ENCODE measurements around the gene FBXW9.
"Not testable (repeated sequence)": the region's sequence is repeated elsewhere in the genome, so short reads cannot be mapped to it uniquely, and the experiment has no call there.

The FBXW9 gene

DNA sequence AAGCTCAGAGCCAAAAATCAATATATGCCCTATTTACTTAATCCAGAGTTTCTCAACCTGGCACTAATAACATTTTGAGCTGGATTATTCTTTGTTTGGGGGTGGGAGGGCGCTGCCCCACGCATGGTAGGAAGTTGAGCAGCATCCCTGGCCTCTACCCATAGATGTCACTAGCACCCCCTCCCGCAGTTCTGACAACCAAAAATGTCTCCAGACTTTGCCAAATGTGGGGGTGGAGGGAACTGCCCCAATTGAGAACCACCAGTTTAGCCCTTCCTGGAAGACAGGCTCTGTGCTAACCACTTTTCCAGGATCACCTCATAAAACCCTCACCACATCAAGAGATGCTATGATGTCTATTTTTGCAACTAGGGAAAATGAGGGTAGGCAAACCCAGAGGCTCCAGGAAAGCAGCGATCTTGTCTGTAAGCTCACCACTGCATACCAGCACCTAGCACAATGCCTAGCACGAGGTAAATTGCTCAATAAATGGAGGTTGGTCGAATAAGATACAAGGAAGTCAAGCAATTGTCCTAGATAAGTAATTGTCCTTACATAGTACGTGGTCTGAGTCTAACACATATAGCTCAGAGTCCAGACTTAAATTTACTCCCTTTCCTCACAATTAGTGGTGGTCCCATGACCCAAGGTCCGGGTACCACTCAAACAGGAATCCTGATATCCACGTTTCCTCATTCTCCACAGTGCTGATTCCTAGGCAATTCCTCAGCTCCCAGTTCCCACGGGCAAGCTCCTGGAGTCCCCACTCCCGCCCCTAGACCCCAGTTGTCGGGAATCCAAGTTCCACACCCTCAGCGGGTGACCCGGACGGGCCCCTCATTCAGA is 37.2 kb upstream of the FBXW9 start:
- peak overlapping the region; percentile 86 for H3K4me3 ChIP-seq (ENCODE audit: low read depth, low read length)
- peak; percentile 77 for DNase-seq (ENCODE audit: low read depth)
- no peak for TF ChIP-seq MYC (IDR thresholded peaks at IDR 0.05; ENCODE audit: low read depth, low read length)
- TF ChIP-seq, protein P1, sequence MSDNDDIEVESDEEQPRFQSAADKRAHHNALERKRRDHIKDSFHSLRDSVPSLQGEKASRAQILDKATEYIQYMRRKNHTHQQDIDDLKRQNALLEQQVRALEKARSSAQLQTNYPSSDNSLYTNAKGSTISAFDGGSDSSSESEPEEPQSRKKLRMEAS (IDR thresholded peaks at IDR 0.05; ENCODE audit: low read depth, low read length): no peak
- TF ChIP-seq, protein P2, sequence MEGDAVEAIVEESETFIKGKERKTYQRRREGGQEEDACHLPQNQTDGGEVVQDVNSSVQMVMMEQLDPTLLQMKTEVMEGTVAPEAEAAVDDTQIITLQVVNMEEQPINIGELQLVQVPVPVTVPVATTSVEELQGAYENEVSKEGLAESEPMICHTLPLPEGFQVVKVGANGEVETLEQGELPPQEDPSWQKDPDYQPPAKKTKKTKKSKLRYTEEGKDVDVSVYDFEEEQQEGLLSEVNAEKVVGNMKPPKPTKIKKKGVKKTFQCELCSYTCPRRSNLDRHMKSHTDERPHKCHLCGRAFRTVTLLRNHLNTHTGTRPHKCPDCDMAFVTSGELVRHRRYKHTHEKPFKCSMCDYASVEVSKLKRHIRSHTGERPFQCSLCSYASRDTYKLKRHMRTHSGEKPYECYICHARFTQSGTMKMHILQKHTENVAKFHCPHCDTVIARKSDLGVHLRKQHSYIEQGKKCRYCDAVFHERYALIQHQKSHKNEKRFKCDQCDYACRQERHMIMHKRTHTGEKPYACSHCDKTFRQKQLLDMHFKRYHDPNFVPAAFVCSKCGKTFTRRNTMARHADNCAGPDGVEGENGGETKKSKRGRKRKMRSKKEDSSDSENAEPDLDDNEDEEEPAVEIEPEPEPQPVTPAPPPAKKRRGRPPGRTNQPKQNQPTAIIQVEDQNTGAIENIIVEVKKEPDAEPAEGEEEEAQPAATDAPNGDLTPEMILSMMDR (IDR thresholded peaks at IDR 0.05; ENCODE audit: low read depth, low read length): peak; percentile 59

GRCh38 chr19:12731337-12731736 is 34.9 kb upstream of the FBXW9 start:
- TF ChIP-seq, protein P2 (IDR thresholded peaks at IDR 0.05; ENCODE audit: low read depth, low read length): no peak
- TF ChIP-seq, protein P1 (IDR thresholded peaks at IDR 0.05; ENCODE audit: low read depth, low read length): no peak
- TF ChIP-seq MYC (IDR thresholded peaks at IDR 0.05; ENCODE audit: low read depth, low read length) (no peak), POLR2A (IDR thresholded peaks at IDR 0.05; ENCODE audit: extremely low read depth, insufficient read length) (no peak)

GRCh38 chr19:12730064-12730463 is 33.6 kb upstream of the FBXW9 start:
- peak; percentile 48 for DNase-seq (ENCODE audit: low read depth)
- no peak overlapping the region for H3K4me3 ChIP-seq (ENCODE audit: low read depth, low read length)
- TF ChIP-seq, protein P1 (IDR thresholded peaks at IDR 0.05; ENCODE audit: low read depth, low read length): no peak

More at GRCh38 chr19:12731337-12731736, 34.9 kb upstream of the FBXW9 start:
- no peak overlapping the region for H3K4me3 ChIP-seq (ENCODE audit: low read depth, low read length)
- no peak for DNase-seq (ENCODE audit: low read depth)

DNA sequence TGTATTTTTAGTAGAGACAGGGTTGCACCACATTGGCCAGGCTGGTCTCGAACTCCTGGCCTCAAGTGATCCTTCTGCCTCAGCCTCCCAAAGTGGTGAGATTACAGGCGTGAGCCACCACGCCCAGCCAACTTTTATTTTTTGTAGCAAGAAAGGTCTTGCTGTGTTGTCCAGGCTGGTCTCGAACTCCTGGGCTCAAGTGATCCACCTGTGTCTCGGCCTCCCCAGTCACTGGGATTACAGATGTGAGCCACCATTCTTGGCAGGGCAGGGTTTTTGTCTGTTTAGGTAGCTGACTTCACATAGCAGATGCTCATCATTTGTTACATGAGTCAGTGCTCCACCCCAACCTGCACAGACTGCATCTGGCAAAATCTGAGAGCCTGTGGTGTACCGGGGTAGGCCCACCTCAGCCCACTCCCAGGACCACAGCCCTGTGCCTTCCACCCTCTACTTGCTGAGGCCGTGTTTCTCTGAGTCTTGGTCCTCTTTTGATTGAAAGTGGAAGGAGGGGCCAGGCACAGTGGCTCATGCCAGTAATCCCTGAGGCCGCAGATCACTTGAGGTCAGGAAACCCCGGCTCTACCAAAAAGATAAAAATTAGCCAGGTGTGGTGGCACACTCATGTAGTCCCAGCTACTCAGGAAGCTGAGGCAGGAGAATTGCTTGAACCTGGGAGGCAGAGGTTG is 31.5 kb upstream of the FBXW9 start:
- TF ChIP-seq MYC (IDR thresholded peaks at IDR 0.05; ENCODE audit: low read depth, low read length) (no peak), POLR2A (IDR thresholded peaks at IDR 0.05; ENCODE audit: extremely low read depth, insufficient read length) (no peak)
- TF ChIP-seq, protein P1 (IDR thresholded peaks at IDR 0.05; ENCODE audit: low read depth, low read length): no peak
- TF ChIP-seq, protein P2 (IDR thresholded peaks at IDR 0.05; ENCODE audit: low read depth, low read length): no peak

GRCh38 chr19:12726988-12727316 is 30.5 kb upstream of the FBXW9 start:
- no peak overlapping the region for H3K4me3 ChIP-seq (ENCODE audit: low read depth, low read length)
- TF ChIP-seq, protein P2 (IDR thresholded peaks at IDR 0.05; ENCODE audit: low read depth, low read length): no peak
- no peak for DNase-seq (ENCODE audit: low read depth)

More for the DNA sequence above, 31.5 kb upstream of the FBXW9 start:
- no peak overlapping the region for H3K4me3 ChIP-seq (ENCODE audit: low read depth, low read length)
- no peak for DNase-seq (ENCODE audit: low read depth)

DNA sequence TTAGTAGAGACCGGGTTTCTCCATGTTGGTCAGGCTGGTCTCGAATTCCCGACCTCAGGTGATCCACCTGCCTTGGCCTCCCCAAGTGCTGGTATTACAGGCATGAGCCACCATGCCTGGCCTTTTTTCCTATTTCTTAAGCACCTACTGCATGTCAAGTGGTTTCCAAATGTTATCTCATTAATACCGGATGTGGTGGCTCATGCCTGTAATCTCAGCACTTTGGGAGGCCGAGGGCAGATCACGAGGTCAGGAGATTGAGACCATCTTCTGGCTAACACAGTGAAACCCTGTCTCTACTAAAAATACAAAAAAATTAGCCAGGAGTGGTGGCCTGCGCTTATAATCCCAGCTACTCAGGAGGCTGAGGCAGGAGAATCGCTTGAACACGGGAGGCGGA is 29.2 kb upstream of the FBXW9 start:
- not testable (repeated sequence) for H3K4me3 ChIP-seq (ENCODE audit: low read depth, low read length); DNase-seq (ENCODE audit: low read depth)
